H1 (cell line): ENCODE data around the gene FLT4. TPM values are rescaled to one million over a fixed set of nuclear protein-coding genes. Genes with fewer than 3 reads are reported as not detected.

ENCODE experiments used
- CTCF ChIA-PET: fragments of 300-600 bp; sonication (Branson Sonifier 250); formaldehyde crosslinking; loops from one replicate; lab custom pipeline; 2021; ENCODE audit not compliant: partially characterized antibody; lab: Charles Lee
- POLR2A ChIA-PET: fragments of 300-600 bp; sonication (Branson Sonifier 250); formaldehyde crosslinking; loops from one replicate; lab custom pipeline; 2021; ENCODE audit warnings: inconsistent platforms; ENCODE audit not compliant: partially characterized antibody; lab: Charles Lee
- DNase-seq, 2 experiments: peaks; one replicate each; pipeline versions ENCODE4 v3.0.0 to v3.0.0-alpha.2; 2010 to 2022; ENCODE audit warnings: low spot score in 2 of 2, low read depth in 1 of 2, mixed read lengths in 1 of 2
- FAIRE-seq: peaks from 2 replicates; lab custom pipeline; 2011; peaks lifted over from hg19 to GRCh38; lab: Jason Lieb, UNC
- H2AFZ ChIP-seq: 2 replicates; pipeline ENCODE4 v1.8.1; 2012; ENCODE audit warnings: low read length, inconsistent platforms
- H2AK5ac ChIP-seq: 2 replicates; pipeline ENCODE4 v1.6.1; 2013; ENCODE audit warnings: low read depth, low read length
- H2BK120ac ChIP-seq: replicated peaks from 2 replicates; pipeline ENCODE3; 2013; ENCODE audit warnings: low read depth, low read length, inconsistent platforms
- H2BK12ac ChIP-seq: 2 replicates; pipeline ENCODE4 v1.6.1; 2013; ENCODE audit warnings: low read depth, low read length
- H2BK15ac ChIP-seq: 2 replicates; pipeline ENCODE4 v1.6.1; 2013; ENCODE audit warnings: low read length
- H2BK20ac ChIP-seq: 2 replicates; pipeline ENCODE4 v1.6.1; 2013; ENCODE audit warnings: low read length
- H2BK5ac ChIP-seq: 2 replicates; pipeline ENCODE4 v1.6.1; 2013; ENCODE audit warnings: low read depth, low read length
- H3K14ac ChIP-seq: 2 replicates; pipeline ENCODE4 v1.6.1; 2013; ENCODE audit warnings: inconsistent platforms; ENCODE audit not compliant: insufficient read length
- H3K18ac ChIP-seq: 2 replicates; pipeline ENCODE4 v1.6.1; 2013; ENCODE audit warnings: low read length; ENCODE audit errors: extremely low read depth
- H3K23ac ChIP-seq: 2 replicates; pipeline ENCODE4 v1.6.1; 2013; ENCODE audit warnings: inconsistent platforms; ENCODE audit not compliant: insufficient read length
- H3K23me2 ChIP-seq: 2 replicates; pipeline ENCODE4 v1.6.1; 2013; ENCODE audit warnings: low read depth, low read length
- H3K27ac ChIP-seq: 2 replicates; pipeline ENCODE4 v1.6.1; 2011; ENCODE audit warnings: low read depth, low read length, inconsistent platforms
- H3K27me3 ChIP-seq, 4 experiments: replicated peaks in 1 of 4; 1 replicate in 1 of 4; 2 replicates in 3 of 4; pipeline versions ENCODE4 v1.6.1 to v1.8.1; 2011 to 2013; ENCODE audit warnings: low read length in 3 of 4, mild to moderate bottlenecking in 3 of 4, inconsistent platforms in 2 of 4, mixed read lengths in 2 of 4, moderate library complexity in 1 of 4; ENCODE audit not compliant: control insufficient read depth in 3 of 4, insufficient read depth in 3 of 4; ENCODE audit errors: extremely low read depth in 1 of 4
- H3K36me3 ChIP-seq, 4 experiments: 2 replicates each; pipeline versions ENCODE4 v1.6.1 to v1.8.1; 2011 to 2013; ENCODE audit warnings: mild to moderate bottlenecking in 4 of 4, low read length in 3 of 4, moderate library complexity in 2 of 4, control low read depth in 1 of 4, inconsistent platforms in 1 of 4; ENCODE audit not compliant: insufficient read depth in 4 of 4, control insufficient read depth in 2 of 4
- H3K4ac ChIP-seq: replicated peaks from 2 replicates; pipeline ENCODE3; 2013; ENCODE audit warnings: low read length, low read depth, mixed read lengths, inconsistent platforms; ENCODE audit not compliant: insufficient read length
- H3K4me1 ChIP-seq, 4 experiments: replicated peaks in 1 of 4; 1 replicate in 1 of 4; 2 replicates in 3 of 4; pipeline versions ENCODE4 v1.6.1 to v1.8.1; 2011 to 2013; ENCODE audit warnings: low read length in 3 of 4, inconsistent platforms in 2 of 4, mixed read lengths in 1 of 4; ENCODE audit not compliant: insufficient read depth in 4 of 4, control insufficient read depth in 3 of 4
- H3K4me2 ChIP-seq, 2 experiments: 2 replicates each; pipeline versions ENCODE4 v1.6.1 to v1.8.1; 2011 to 2013; ENCODE audit warnings: low read depth in 2 of 2, low read length in 2 of 2, control low read depth in 1 of 2, inconsistent platforms in 1 of 2, mild to moderate bottlenecking in 1 of 2; ENCODE audit not compliant: insufficient read depth in 1 of 2
- H3K4me3 ChIP-seq, 4 experiments: fragments of 200-600, 300-600 bp in 1 of 4; sonication (generic), shearing (Covaris generic), sonication (Bioruptor Twin) in 1 of 4; 2 replicates each; pipeline versions ENCODE4 v1.5.1 to v1.8.1; 2011 to 2016; ENCODE audit warnings: low read length in 4 of 4, low read depth in 3 of 4, control low read depth in 2 of 4, inconsistent platforms in 2 of 4, mild to moderate bottlenecking in 2 of 4, mixed read lengths in 1 of 4, moderate library complexity in 1 of 4; ENCODE audit not compliant: insufficient read depth in 2 of 4; ENCODE audit errors: extremely low read depth in 1 of 4
- H3K56ac ChIP-seq: replicated peaks from 2 replicates; pipeline ENCODE3; 2013; ENCODE audit warnings: low read depth, mild to moderate bottlenecking, mixed read lengths, low read length, inconsistent platforms; ENCODE audit not compliant: insufficient read length
- H3K79me1 ChIP-seq: 2 replicates; pipeline ENCODE4 v1.6.1; 2013; ENCODE audit warnings: low read depth, low read length, control low read depth
- H3K79me2 ChIP-seq, 2 experiments: 2 replicates each; pipeline versions ENCODE4 v1.6.1 to v1.8.1; 2012 to 2013; ENCODE audit warnings: low read length in 2 of 2, mild to moderate bottlenecking in 2 of 2, inconsistent platforms in 1 of 2; ENCODE audit not compliant: insufficient read depth in 2 of 2, control insufficient read depth in 1 of 2
- H3K9ac ChIP-seq, 4 experiments: replicated peaks in 1 of 4; 1 replicate in 1 of 4; 2 replicates in 3 of 4; pipeline versions ENCODE4 v1.6.1 to v1.8.1; 2011 to 2013; ENCODE audit warnings: low read depth in 3 of 4, low read length in 3 of 4, control low read depth in 2 of 4, mild to moderate bottlenecking in 2 of 4, moderate library complexity in 2 of 4, inconsistent platforms in 1 of 4; ENCODE audit errors: extremely low read depth in 1 of 4
- H3K9me3 ChIP-seq, 2 experiments: 2 replicates each; pipeline versions ENCODE4 v1.6.1 to v1.8.1; 2012 to 2013; ENCODE audit warnings: mild to moderate bottlenecking in 2 of 2, moderate library complexity in 2 of 2, control low read depth in 1 of 2, inconsistent platforms in 1 of 2, low read depth in 1 of 2, low read length in 1 of 2, mixed read lengths in 1 of 2; ENCODE audit not compliant: insufficient read depth in 2 of 2
- H4K20me1 ChIP-seq, 2 experiments: replicated peaks in 1 of 2; 2 replicates each; pipeline versions ENCODE3 to v1.8.1; 2011 to 2013; ENCODE audit warnings: inconsistent platforms in 2 of 2, low read length in 2 of 2, mild to moderate bottlenecking in 1 of 2; ENCODE audit not compliant: insufficient read depth in 2 of 2, control insufficient read depth in 1 of 2
- H4K5ac ChIP-seq: 2 replicates; pipeline ENCODE4 v1.6.1; 2013; ENCODE audit warnings: low read length, low read depth, mixed read lengths, inconsistent platforms; ENCODE audit not compliant: insufficient read length
- H4K8ac ChIP-seq: 2 replicates; pipeline ENCODE4 v1.8.0; 2013; ENCODE audit warnings: mild to moderate bottlenecking, moderate library complexity, low read length, inconsistent platforms; ENCODE audit not compliant: insufficient read depth; ENCODE audit errors: extremely low read depth
- H4K91ac ChIP-seq: replicated peaks from 2 replicates; pipeline ENCODE3; 2013; ENCODE audit warnings: low read length, mixed read lengths, inconsistent platforms; ENCODE audit not compliant: insufficient read length
- CBX5 ChIP-seq: fragments of 300-800, 300-1000 bp; sonication (generic); IDR thresholded peaks from 2 replicates; pipeline ENCODE4 v1.7.1; 2016; ENCODE audit warnings: antibody characterized with exemption, low read length, low read depth
- CTCF ChIP-seq, 3 experiments: IDR thresholded peaks; 1 replicate in 2 of 3; 2 replicates in 1 of 3; pipeline versions ENCODE4 v1.5.1 to v1.6.1; 2011; ENCODE audit warnings: low read length in 3 of 3, mild to moderate bottlenecking in 3 of 3, inconsistent platforms in 2 of 3, low read depth in 1 of 3, moderate library complexity in 1 of 3; ENCODE audit not compliant: insufficient read depth in 1 of 3; ENCODE audit errors: control extremely low read depth in 1 of 3
- EZH2 ChIP-seq: fragments of 200-600 bp; sonication (generic); IDR thresholded peaks from 2 replicates; pipeline ENCODE4 v1.7.1; 2012; ENCODE audit warnings: low read depth, mild to moderate bottlenecking, moderate library complexity, low read length, inconsistent platforms; ENCODE audit not compliant: severe bottlenecking
- JUND ChIP-seq: IDR thresholded peaks from 2 replicates; pipeline ENCODE4 v1.6.1; 2011; ENCODE audit warnings: mild to moderate bottlenecking, improper control_type of control experiment, low read length
- KDM5A ChIP-seq: fragments of 200-600 bp; IDR thresholded peaks from 2 replicates; pipeline ENCODE4 v1.7.1; 2012; ENCODE audit warnings: mild to moderate bottlenecking, low read length, inconsistent platforms, mixed read lengths
- MAX ChIP-seq: IDR thresholded peaks from 2 replicates; pipeline ENCODE4 v1.6.1; 2012; ENCODE audit warnings: inconsistent platforms
- RNF2 ChIP-seq: fragments of 200-900, 300-1000 bp; sonication (generic); IDR thresholded peaks from 2 replicates; pipeline ENCODE4 v1.7.1; 2016; ENCODE audit warnings: borderline replicate concordance, low read depth, mild to moderate bottlenecking, antibody characterized with exemption, low read length; ENCODE audit not compliant: poor library complexity, severe bottlenecking; ENCODE audit errors: missing control alignments
- WGBS, 2 experiments: shearing (Covaris generic) in 1 of 2; methylation state at CpG; one replicate each; pipeline versions ENCODE4 v1.1.6 to v1.1.7; 2013 to 2015; ENCODE audit warnings: low lambda C conversion rate in 2 of 2, mixed read lengths in 2 of 2, inconsistent platforms in 1 of 2, low coverage in 1 of 2, missing lambda C conversion rate in 1 of 2; ENCODE audit not compliant: insufficient replicate concordance in 2 of 2, insufficient coverage in 1 of 2, insufficient read length in 1 of 2; ENCODE audit errors: extremely low coverage in 1 of 2, missing lambda C conversion rate in 1 of 2; 5-methylcytosine and 5-hydroxymethylcytosine counted together
- polyA plus RNA-seq, 7 experiments: library from polyadenylated mRNA; depleted of rRNA in 3 of 7; stranded (reverse) in 5 of 7; unstranded in 2 of 7; fragments of >200 nt in 5 of 7; fragments of 200-250 nt in 2 of 7; gene quantifications; 1 replicate in 5 of 7; 2 replicates in 1 of 7; 4 replicates in 1 of 7; pipeline versions ENCODE4 v1.2.1 to v1.2.3, GENCODE V29; 2011 to 2013; ENCODE audit warnings: missing spikeins in 2 of 7, mixed read lengths in 2 of 7
- total RNA-seq: library from RNA; stranded (reverse); fragmentation: NEBNext Ultra II Directional; extraction: Animal tissue kit (Norgen Biotek cat#: 25700); gene quantifications from 2 replicates; pipeline ENCODE4 v1.2.1, GENCODE V29; 2021

The FLT4 gene
- total and polyA plus RNA-seq, 2 of the 8 experiments (the other 6 are each of a cell fraction or from before 2014, with no cell fraction given), result 6.5 to 7.7 TPM

- Histone ChIP-seq H4K5ac (no peak overlapping the region), H3K14ac (no peak overlapping the region), H3K4me3 (no peak overlapping the region), H3K36me3 (no peaks in the 10 kb centered on the region), H3K56ac (no peak overlapping the region), H4K20me1 (peaks cover 0 to 2% of the 10 kb centered on the region in 2 experiments), H3K27ac (no peak overlapping the region), H2AFZ (no peak overlapping the region), H3K79me2 (no peaks in the 10 kb centered on the region), H3K9ac (no peak overlapping the region; a peak in 2 of 7 replicates), H4K91ac (no peak overlapping the region), H3K4ac (no peak overlapping the region), H2BK5ac (no peak overlapping the region), H2AK5ac (no peak overlapping the region), H3K4me2 (no peak overlapping the region), H3K18ac (no peak overlapping the region), H3K23ac (no peak overlapping the region), H2BK120ac (no peak overlapping the region), H2BK12ac (no peak overlapping the region), H4K8ac (peak overlapping the region; percentile 25; the same call in 1 of the 2 replicates), H2BK20ac (no peak overlapping the region), H3K79me1 (no peaks in the 10 kb centered on the region), H2BK15ac (no peak overlapping the region), H3K27me3 (no peaks in the 10 kb centered on the region; a peak in 1 of 7 replicates), H3K9me3 (no peaks in the 10 kb centered on the region), H3K4me1 (peaks cover 0 to 6% (median 2%) of the 10 kb centered on the region in 4 experiments; a peak in 5 of 7 replicates), H3K23me2 (no peaks in the 10 kb centered on the region)
- ChIA-PET POLR2A (interaction anchor here (1.0 kb wide), 1 partner anchor 21 kb away, joined by 3 read pairs; no protein-coding TSS in a partner anchor), CTCF (interaction anchor here (0.6 to 2.2 kb wide), 3 partner anchors 8 to 780 kb away, joined by 3 to 11 read pairs (median 8); no protein-coding TSS in a partner anchor)
- no peak for FAIRE-seq
- 94% methylated on average over 11 of the region's 12 CpGs; no CpG with 5 or more reads in 1 of the 2 experiments for WGBS, 2 experiments
- DNase-seq, result no peak
- TF ChIP-seq KDM5A (no peak), JUND (no peak), CTCF (IDR thresholded peaks at IDR 0.05; ENCODE audit: control extremely low read depth in 1 of 3, insufficient read depth in 1 of 3, low read depth in 1 of 3, low read length in 3 of 3) (no peak), RNF2 (no peak), MAX (no peak), CBX5 (no peak), EZH2 (no peak)
Measured at GRCh38 chr5:180627386-180628120, 21.8 kb downstream of the FLT4 start.
